ENCODE data around the gene SMURF2. TPM values are rescaled to one million over a fixed set of nuclear protein-coding genes. Genes with fewer than 3 reads are reported as not detected.
A peak's percentile ranks its signal among the peaks of the same experiment; 100 is the strongest.

Gene SMURF2
- polyA plus RNA-seq, 2 of the 4 experiments (the other 2 are of a cell fraction): 16.7 to 26.3 TPM

DNA sequence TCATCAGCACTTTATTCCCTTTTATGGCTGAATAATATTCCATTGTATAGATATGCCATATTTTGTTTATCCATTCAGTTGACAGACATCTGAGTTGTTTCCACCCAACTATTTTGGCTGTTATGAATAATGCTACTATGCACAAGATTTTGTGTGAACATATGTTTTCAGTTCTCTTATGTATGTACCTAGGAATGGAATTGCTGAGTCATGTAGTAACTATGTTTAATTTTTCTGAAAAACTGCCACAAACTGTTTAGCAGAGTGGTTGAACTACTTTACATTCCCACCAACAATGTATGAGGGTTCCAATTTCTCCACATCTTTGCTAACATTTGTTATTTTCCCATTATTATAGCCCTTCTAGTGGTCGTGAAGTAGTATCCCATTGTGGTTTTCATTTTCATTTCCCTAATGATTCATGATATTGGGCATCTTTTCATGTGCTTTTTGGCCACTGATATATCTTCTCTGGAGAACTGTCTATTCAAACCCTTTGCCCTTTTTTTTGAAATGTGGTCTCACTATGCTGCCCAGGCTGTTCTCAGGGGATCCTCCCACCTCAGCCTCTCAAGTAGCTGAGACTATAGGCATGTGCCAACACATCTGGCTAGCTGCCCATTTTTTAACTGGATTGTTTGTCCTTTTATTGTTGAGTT, 26.3 kb downstream of the SMURF2 start:
- ChIA-PET POLR2A (interaction anchor here (0.5 kb wide), 1 partner anchor 129 kb away, joined by 3 read pairs; the partner anchor contains the start of gene CEP95), CTCF (interaction anchor here (2.7 to 7.0 kb wide), 2 partner anchors 12 to 13 kb away, joined by 11 to 42 read pairs; no protein-coding TSS in a partner anchor)
- H3K4me2 ChIP-seq: peak overlapping the region; percentile 11; the same call in 1 of the 3 replicates
- ATAC-seq (no peak), DNase-seq (ENCODE audit: low read depth in 1 of 2, low spot score in 1 of 2) (peak in 1 of 2 experiments; percentile 18), FAIRE-seq (peak; percentile 80)
- 64% methylated on average over 1 of the region's 1 CpG for WGBS (ENCODE audit: missing lambda C conversion rate)
- H3K4me1 ChIP-seq: peaks cover 25% of the 10 kb centered on the region
- H3K27ac ChIP-seq: peak overlapping the region; percentile 23 to 60; a peak in 5 of 6 replicates
- no peaks in the 10 kb centered on the region for H3K9me3 ChIP-seq
- no peak overlapping the region for H3K4me3 ChIP-seq
- peak; percentile 95 for TF ChIP-seq NFE2L2 (conservative IDR thresholded peaks at IDR 0.05; ENCODE audit: low read length)
- no peak for TF ChIP-seq RCOR1 (IDR thresholded peaks at IDR 0.05; ENCODE audit: low read depth, low read length)
- TF ChIP-seq NPAS2 (CRISPR knock-in tag; IDR thresholded peaks at IDR 0.05; ENCODE audit: borderline replicate concordance): no peak
- TF ChIP-seq MAFK (IDR thresholded peaks at IDR 0.05; ENCODE audit: partially characterized antibody): peak; percentile 99
- no peak for TF ChIP-seq FOSL2 (IDR thresholded peaks at IDR 0.05)
- 0 out of 2 replicates have a peak, but pooled peaks have one; percentile 16 for TF ChIP-seq FOSL2 (CRISPR knock-in tag; IDR thresholded peaks at IDR 0.05)

DNA sequence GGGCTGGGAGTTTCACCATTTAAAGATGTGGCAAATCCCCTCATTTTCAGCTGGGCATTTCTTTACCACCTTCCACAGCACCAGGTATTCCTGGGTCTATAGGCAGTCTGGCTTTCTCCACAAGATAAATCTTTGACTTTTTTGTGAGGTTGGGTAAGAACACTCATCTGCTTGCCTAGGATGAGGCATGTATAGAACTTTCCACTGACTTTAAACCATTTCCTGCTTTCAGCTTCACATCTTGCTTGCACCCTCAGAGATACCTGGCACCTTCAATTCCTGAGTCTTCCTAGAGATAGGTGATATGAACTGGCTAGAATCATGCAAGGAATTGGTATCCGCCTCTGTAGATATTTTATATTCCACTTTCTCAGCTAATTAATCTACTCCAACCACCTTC, 27.9 kb downstream of the SMURF2 start:
- Histone ChIP-seq H3K4me2 (no peak overlapping the region), H3K9me3 (no peaks in the 10 kb centered on the region), H3K4me1 (peaks cover 25% of the 10 kb centered on the region), H3K4me3 (no peak overlapping the region), H3K27ac (no peak overlapping the region)
- ATAC-seq (no peak), DNase-seq (ENCODE audit: low read depth in 1 of 2, low spot score in 1 of 2) (no peak), FAIRE-seq (no peak)
- 90% methylated on average over 1 of the region's 1 CpG for WGBS (ENCODE audit: missing lambda C conversion rate)
- no peak for TF ChIP-seq JUNB (IDR thresholded peaks at IDR 0.05)
- no peak for TF ChIP-seq TP53 (CRISPR knock-in tag; IDR thresholded peaks at IDR 0.05)
- TF ChIP-seq BHLHE40 (IDR thresholded peaks at IDR 0.05; ENCODE audit: low read depth, low read length): no peak
- no peak for TF ChIP-seq MAFK (IDR thresholded peaks at IDR 0.05; ENCODE audit: partially characterized antibody)
- TF ChIP-seq, protein P1, sequence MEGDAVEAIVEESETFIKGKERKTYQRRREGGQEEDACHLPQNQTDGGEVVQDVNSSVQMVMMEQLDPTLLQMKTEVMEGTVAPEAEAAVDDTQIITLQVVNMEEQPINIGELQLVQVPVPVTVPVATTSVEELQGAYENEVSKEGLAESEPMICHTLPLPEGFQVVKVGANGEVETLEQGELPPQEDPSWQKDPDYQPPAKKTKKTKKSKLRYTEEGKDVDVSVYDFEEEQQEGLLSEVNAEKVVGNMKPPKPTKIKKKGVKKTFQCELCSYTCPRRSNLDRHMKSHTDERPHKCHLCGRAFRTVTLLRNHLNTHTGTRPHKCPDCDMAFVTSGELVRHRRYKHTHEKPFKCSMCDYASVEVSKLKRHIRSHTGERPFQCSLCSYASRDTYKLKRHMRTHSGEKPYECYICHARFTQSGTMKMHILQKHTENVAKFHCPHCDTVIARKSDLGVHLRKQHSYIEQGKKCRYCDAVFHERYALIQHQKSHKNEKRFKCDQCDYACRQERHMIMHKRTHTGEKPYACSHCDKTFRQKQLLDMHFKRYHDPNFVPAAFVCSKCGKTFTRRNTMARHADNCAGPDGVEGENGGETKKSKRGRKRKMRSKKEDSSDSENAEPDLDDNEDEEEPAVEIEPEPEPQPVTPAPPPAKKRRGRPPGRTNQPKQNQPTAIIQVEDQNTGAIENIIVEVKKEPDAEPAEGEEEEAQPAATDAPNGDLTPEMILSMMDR (IDR thresholded peaks at IDR 0.05): no peak
- TF ChIP-seq, protein P2, sequence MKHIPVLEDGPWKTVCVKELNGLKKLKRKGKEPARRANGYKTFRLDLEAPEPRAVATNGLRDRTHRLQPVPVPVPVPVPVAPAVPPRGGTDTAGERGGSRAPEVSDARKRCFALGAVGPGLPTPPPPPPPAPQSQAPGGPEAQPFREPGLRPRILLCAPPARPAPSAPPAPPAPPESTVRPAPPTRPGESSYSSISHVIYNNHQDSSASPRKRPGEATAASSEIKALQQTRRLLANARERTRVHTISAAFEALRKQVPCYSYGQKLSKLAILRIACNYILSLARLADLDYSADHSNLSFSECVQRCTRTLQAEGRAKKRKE (CRISPR knock-in tag; IDR thresholded peaks at IDR 0.05; ENCODE audit: low read depth): no peak
- TF ChIP-seq MAZ (IDR thresholded peaks at IDR 0.05; ENCODE audit: borderline replicate concordance, low read depth, low read length): no peak
- TF ChIP-seq, protein P3, sequence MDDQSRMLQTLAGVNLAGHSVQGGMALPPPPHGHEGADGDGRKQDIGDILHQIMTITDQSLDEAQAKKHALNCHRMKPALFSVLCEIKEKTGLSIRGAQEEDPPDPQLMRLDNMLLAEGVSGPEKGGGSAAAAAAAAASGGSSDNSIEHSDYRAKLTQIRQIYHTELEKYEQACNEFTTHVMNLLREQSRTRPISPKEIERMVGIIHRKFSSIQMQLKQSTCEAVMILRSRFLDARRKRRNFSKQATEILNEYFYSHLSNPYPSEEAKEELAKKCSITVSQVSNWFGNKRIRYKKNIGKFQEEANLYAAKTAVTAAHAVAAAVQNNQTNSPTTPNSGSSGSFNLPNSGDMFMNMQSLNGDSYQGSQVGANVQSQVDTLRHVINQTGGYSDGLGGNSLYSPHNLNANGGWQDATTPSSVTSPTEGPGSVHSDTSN (IDR thresholded peaks at IDR 0.05): no peak
- TF ChIP-seq ZC3H11A (IDR thresholded peaks at IDR 0.05): no peak
- no peak for TF ChIP-seq RARB (CRISPR knock-in tag; IDR thresholded peaks at IDR 0.05)
- TF ChIP-seq EP300 (IDR thresholded peaks at IDR 0.05): no peak
- TF ChIP-seq CBX2 (IDR thresholded peaks at IDR 0.05; ENCODE audit: borderline replicate concordance, low read depth): no peak
- no peak for TF ChIP-seq HOXA7 (CRISPR knock-in tag; IDR thresholded peaks at IDR 0.05)
- TF ChIP-seq, protein P4, sequence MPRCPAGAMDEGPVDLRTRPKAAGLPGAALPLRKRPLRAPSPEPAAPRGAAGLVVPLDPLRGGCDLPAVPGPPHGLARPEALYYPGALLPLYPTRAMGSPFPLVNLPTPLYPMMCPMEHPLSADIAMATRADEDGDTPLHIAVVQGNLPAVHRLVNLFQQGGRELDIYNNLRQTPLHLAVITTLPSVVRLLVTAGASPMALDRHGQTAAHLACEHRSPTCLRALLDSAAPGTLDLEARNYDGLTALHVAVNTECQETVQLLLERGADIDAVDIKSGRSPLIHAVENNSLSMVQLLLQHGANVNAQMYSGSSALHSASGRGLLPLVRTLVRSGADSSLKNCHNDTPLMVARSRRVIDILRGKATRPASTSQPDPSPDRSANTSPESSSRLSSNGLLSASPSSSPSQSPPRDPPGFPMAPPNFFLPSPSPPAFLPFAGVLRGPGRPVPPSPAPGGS (IDR thresholded peaks at IDR 0.05): no peak
- no peak for TF ChIP-seq ZSCAN20 (CRISPR knock-in tag; IDR thresholded peaks at IDR 0.05)
- TF ChIP-seq, protein P5, sequence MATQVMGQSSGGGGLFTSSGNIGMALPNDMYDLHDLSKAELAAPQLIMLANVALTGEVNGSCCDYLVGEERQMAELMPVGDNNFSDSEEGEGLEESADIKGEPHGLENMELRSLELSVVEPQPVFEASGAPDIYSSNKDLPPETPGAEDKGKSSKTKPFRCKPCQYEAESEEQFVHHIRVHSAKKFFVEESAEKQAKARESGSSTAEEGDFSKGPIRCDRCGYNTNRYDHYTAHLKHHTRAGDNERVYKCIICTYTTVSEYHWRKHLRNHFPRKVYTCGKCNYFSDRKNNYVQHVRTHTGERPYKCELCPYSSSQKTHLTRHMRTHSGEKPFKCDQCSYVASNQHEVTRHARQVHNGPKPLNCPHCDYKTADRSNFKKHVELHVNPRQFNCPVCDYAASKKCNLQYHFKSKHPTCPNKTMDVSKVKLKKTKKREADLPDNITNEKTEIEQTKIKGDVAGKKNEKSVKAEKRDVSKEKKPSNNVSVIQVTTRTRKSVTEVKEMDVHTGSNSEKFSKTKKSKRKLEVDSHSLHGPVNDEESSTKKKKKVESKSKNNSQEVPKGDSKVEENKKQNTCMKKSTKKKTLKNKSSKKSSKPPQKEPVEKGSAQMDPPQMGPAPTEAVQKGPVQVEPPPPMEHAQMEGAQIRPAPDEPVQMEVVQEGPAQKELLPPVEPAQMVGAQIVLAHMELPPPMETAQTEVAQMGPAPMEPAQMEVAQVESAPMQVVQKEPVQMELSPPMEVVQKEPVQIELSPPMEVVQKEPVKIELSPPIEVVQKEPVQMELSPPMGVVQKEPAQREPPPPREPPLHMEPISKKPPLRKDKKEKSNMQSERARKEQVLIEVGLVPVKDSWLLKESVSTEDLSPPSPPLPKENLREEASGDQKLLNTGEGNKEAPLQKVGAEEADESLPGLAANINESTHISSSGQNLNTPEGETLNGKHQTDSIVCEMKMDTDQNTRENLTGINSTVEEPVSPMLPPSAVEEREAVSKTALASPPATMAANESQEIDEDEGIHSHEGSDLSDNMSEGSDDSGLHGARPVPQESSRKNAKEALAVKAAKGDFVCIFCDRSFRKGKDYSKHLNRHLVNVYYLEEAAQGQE (IDR thresholded peaks at IDR 0.05): no peak
- no peak for TF ChIP-seq GATA3 (IDR thresholded peaks at IDR 0.05; ENCODE audit: borderline replicate concordance)
- CTCF ChIA-PET: interaction anchor here (0.6 to 7.0 kb wide), 4 partner anchors 11 to 122 kb away, joined by 3 to 42 read pairs (median 8); no protein-coding TSS in a partner anchor
- POLR2A ChIA-PET: interaction anchor here (1.3 kb wide), 1 partner anchor 27 kb away, joined by 3 read pairs; no protein-coding TSS in a partner anchor
